K562 (cell line): ENCODE measurements around the gene GLE1.

Experiments
- CTCF ChIP-seq, 3 experiments: IDR thresholded peaks in 2 of 3; conservative IDR thresholded peaks in 1 of 3; 2 replicates each; pipeline ENCODE4 v1.5.1; 2011 to 2012; ENCODE audit warnings: low read length in 3 of 3, mild to moderate bottlenecking in 3 of 3, control low read depth in 2 of 3, improper control_type of control experiment in 1 of 3, inconsistent platforms in 1 of 3, low read depth in 1 of 3, mixed read lengths in 1 of 3, moderate library complexity in 1 of 3; ENCODE audit not compliant: insufficient read depth in 2 of 3
- FOXK2 ChIP-seq, 2 experiments: fragments of 450-650 bp; IDR thresholded peaks in 1 of 2; conservative IDR thresholded peaks in 1 of 2; 2 replicates each; pipeline ENCODE4 v1.6.1; 2016; ENCODE audit warnings: low read depth in 2 of 2, mild to moderate bottlenecking in 1 of 2
- HMGXB4 ChIP-seq: sonication (generic); formaldehyde crosslinking; IDR thresholded peaks from 2 replicates; pipeline ENCODE4 v1.8.1; 2023; ENCODE audit warnings: mild to moderate bottlenecking, missing genetic modification reagents
- KLF6 ChIP-seq: fragments of 250-450 bp; sonication (Bioruptor Pico); IDR thresholded peaks from 2 replicates; pipeline ENCODE4 v1.4.0; 2020; ENCODE audit warnings: mild to moderate bottlenecking, moderate library complexity, borderline replicate concordance
- NRF1 ChIP-seq, 2 experiments: fragments of 450-650 bp; IDR thresholded peaks in 1 of 2; conservative IDR thresholded peaks in 1 of 2; 2 replicates each; pipeline ENCODE4 v1.6.1; 2014; ENCODE audit warnings: mild to moderate bottlenecking in 2 of 2
- POLR2A ChIP-seq: fragments of 450-650 bp; conservative IDR thresholded peaks from 2 replicates; pipeline ENCODE4 v1.6.1; 2016
- PRDM10 ChIP-seq: fragments of 450-650 bp; IDR thresholded peaks from 2 replicates; pipeline ENCODE4 v1.6.1; 2018; ENCODE audit not compliant: partially characterized antibody
- RAD51 ChIP-seq: fragments of 450-650 bp; IDR thresholded peaks from 2 replicates; pipeline ENCODE4 v1.7.1; 2016; ENCODE audit warnings: low read depth, mild to moderate bottlenecking, borderline replicate concordance
- SIN3A ChIP-seq, 2 experiments: fragments of 150-350 bp in 1 of 2; IDR thresholded peaks; 2 replicates each; pipeline ENCODE4 v1.6.1; 2011 to 2016; ENCODE audit warnings: borderline replicate concordance in 2 of 2, low read depth in 2 of 2, low read length in 2 of 2, mild to moderate bottlenecking in 2 of 2, moderate library complexity in 2 of 2; ENCODE audit not compliant: control insufficient read depth in 1 of 2
- YY1 ChIP-seq, 3 experiments: IDR thresholded peaks; 2 replicates each; pipeline ENCODE4 v1.6.1; 2011; ENCODE audit warnings: low read length in 2 of 3, mild to moderate bottlenecking in 2 of 3, moderate library complexity in 2 of 3, borderline replicate concordance in 1 of 3, control low read depth in 1 of 3, low read depth in 1 of 3; ENCODE audit not compliant: insufficient read depth in 3 of 3, insufficient replicate concordance in 2 of 3, control insufficient read depth in 1 of 3, insufficient read length in 1 of 3; ENCODE audit errors: extremely low read depth in 1 of 3
- ZNF311 ChIP-seq: fragments of 250-450 bp; sonication (Bioruptor Pico); IDR thresholded peaks from 2 replicates; pipeline ENCODE4 v1.4.0; 2020; ENCODE audit warnings: mild to moderate bottlenecking, moderate library complexity
- ZNF609 ChIP-seq: sonication (generic); formaldehyde crosslinking; IDR thresholded peaks from 2 replicates; pipeline ENCODE4 v1.8.1; 2023; ENCODE audit warnings: missing genetic modification reagents, mild to moderate bottlenecking, borderline replicate concordance
- ZNF778 ChIP-seq: fragments of 450-650 bp; formaldehyde crosslinking; IDR thresholded peaks from 2 replicates; pipeline ENCODE4 v1.4.0; 2020; ENCODE audit warnings: mild to moderate bottlenecking, moderate library complexity

- no peak for TF ChIP-seq ZNF311 (CRISPR knock-in tag)
- TF ChIP-seq KLF6 (CRISPR knock-in tag): no peak
- no peak for TF ChIP-seq CTCF (IDR thresholded peaks at IDR 0.05 in 2 of 3, conservative IDR thresholded peaks at IDR 0.05 in 1 of 3; ENCODE audit: insufficient read depth in 2 of 3, low read depth in 1 of 3, low read length in 3 of 3)
- TF ChIP-seq SIN3A (IDR thresholded peaks at IDR 0.05; ENCODE audit: borderline replicate concordance in 2 of 2, control insufficient read depth in 1 of 2, low read depth in 2 of 2, low read length in 2 of 2): no peak
- no peak for TF ChIP-seq YY1 (IDR thresholded peaks at IDR 0.05; ENCODE audit: borderline replicate concordance in 1 of 3, control insufficient read depth in 1 of 3, extremely low read depth in 1 of 3, insufficient read depth in 3 of 3, insufficient read length in 1 of 3, insufficient replicate concordance in 2 of 3, low read depth in 1 of 3, low read length in 2 of 3)
- TF ChIP-seq POLR2A: no peak
- TF ChIP-seq FOXK2 (conservative IDR thresholded peaks at IDR 0.05 in 1 of 2, IDR thresholded peaks at IDR 0.05 in 1 of 2; ENCODE audit: low read depth in 2 of 2): no peak
- TF ChIP-seq ZNF778 (CRISPR knock-in tag): no peak
- TF ChIP-seq ZNF609: no peak
- no peak for TF ChIP-seq RAD51
- TF ChIP-seq HMGXB4 (CRISPR knock-in tag): no peak
- no peak for TF ChIP-seq NRF1 (conservative IDR thresholded peaks at IDR 0.05 in 1 of 2, IDR thresholded peaks at IDR 0.05 in 1 of 2)
- TF ChIP-seq PRDM10: no peak
Observed at GRCh38 chr9:128565578-128565977, 61.1 kb downstream of the GLE1 start.
